GM19397 (cell line): ENCODE data around the gene KLRF2.
"Not testable (repeated sequence)": the region's sequence is repeated elsewhere in the genome, so short reads cannot be mapped to it uniquely, and the experiment has no call there.

ENCODE experiments used
- ATAC-seq: cut with Tn5 transposase; IDR thresholded peaks from one replicate; pipeline ENCODE4 v1.9.1; 2021; ENCODE audit warnings: mild to moderate bottlenecking, moderate library complexity; ENCODE audit not compliant: unreplicated experiment

Gene KLRF2, protein sequence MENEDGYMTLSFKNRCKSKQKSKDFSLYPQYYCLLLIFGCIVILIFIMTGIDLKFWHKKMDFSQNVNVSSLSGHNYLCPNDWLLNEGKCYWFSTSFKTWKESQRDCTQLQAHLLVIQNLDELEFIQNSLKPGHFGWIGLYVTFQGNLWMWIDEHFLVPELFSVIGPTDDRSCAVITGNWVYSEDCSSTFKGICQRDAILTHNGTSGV

DNA sequence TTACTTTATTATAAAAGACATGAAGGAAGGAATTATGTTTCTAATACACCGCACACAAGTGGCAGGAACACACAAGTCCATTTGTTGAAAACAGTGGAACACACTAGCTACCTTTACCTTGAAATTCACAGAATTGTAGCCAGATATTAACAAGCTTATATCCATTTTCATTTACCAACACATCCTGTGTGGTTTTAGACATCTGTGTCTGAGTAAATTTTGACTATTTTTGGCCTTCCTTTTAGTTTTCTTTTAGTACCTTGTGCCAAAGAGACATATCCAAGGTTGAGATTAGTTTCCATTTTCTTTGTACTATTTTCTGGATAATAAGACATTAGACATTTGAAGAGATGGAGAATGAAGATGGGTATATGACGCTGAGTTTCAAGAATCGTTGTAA is at the start of gene KLRF2:
Gene KLRF2, plus strand, starts transcription at position 244 of the 400 bp plus-strand sequence. Its CDS starts 107 bp downstream, at position 351.
- no peak for ATAC-seq

GRCh38 chr12:9831720-9832119 is 49.6 kb upstream of the KLRF2 start:
- ATAC-seq, result no peak

DNA sequence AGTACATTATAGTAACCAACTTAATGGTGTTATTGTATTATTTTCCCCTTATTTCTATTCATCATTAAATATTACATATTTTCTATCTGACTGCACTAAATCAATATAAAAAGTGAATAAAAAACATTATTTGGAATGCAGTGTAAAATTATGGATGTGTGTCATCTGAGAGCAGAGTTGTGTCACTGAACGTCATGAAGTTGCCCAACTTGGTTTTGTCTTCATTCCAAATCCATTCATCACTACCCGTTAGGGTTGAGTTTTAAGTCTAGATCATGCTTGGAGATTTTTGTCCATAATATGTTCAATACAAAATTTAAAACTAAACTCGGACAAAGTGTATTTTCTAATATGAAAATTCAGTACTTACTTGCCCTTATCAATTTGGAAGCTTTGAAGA is 37.9 kb upstream of the KLRF2 start:
- no peak for ATAC-seq

DNA sequence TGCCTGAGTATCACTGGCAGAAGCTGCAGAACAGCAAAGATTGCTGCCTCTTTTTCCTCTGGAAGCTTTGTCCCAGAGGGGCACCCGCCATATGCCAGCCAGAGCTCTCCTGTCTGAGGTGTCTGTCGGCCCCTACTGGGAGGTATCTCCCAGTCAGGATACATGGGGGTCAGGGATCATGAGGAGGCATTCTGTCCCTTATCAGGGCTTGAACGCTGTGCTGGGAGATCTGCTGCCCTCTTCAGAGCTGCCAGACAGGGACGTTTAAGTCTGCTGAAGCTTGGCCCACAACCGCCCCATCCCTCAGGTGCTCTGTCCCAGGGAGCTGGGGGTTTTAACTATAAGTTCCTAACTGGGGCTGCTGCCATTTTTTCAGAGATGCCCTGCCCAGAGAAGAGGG is 32.4 kb upstream of the KLRF2 start:
- ATAC-seq, result no peak

- no peak for ATAC-seq
These were observed 30.2 kb upstream of the KLRF2 start for GRCh38 chr12:9851050-9851449.

DNA sequence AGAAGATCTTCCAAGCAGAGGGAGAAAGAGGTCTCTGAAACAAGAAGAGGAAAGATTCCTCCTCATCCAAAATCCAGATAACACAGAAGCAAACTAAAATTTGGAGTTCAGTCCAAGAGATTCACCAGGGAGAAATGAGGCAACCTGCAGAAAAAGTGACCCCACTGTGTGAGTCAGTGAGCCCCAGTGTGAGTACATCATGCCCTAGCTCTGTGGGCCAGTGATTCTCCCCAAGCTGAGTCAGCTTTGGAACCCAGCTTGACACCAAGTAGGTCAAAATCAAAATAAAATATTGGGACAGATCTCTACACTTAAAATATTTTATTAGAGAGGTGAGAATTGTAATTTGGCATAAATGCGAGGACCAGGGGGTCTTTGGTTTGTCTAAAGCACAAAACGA is 29.4 kb upstream of the KLRF2 start:
- ATAC-seq, result no peak

- ATAC-seq, result no peak
These were observed 25.1 kb upstream of the KLRF2 start for GRCh38 chr12:9856151-9856550.

GRCh38 chr12:9856894-9857293 is 24.4 kb upstream of the KLRF2 start:
- ATAC-seq, result no peak

- ATAC-seq, result no peak
These were observed 23.2 kb upstream of the KLRF2 start for GRCh38 chr12:9858135-9858534.

GRCh38 chr12:9864913-9865675 is 16.2 kb upstream of the KLRF2 start:
- no peak for ATAC-seq

- no peak for ATAC-seq
These were observed 14.4 kb upstream of the KLRF2 start for GRCh38 chr12:9866860-9867269.

DNA sequence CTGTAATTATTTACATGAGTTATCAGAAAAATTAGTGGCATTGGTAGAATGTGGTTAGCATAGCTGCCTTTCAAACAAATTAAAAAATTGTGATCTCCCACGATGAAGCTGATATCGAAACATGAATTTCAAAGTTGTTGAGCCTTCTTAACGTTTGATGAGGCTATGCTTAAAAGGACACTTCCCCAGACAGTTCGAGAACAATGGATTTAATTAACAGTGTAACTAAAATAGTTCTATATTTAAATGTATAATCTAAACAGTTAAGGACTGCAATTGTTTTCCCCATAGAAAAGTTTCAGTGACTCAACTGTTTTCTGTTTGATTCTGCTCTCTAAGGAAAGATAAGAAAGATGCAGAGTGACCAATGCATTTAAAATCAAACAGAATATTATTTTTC is 13.8 kb upstream of the KLRF2 start:
- no peak for ATAC-seq

- ATAC-seq, result no peak
These were observed 12.9 kb upstream of the KLRF2 start for GRCh38 chr12:9868311-9868801.

- no peak for ATAC-seq
These were observed 12.4 kb upstream of the KLRF2 start for GRCh38 chr12:9868951-9869306.

- ATAC-seq, result peak; percentile 51
These were observed 11.8 kb upstream of the KLRF2 start, which contains the start of gene CLEC2B for GRCh38 chr12:9869307-9870161. Gene CLEC2B, minus strand, starts transcription at chr12:9869354.

GRCh38 chr12:9870286-9870866 is 10.9 kb upstream of the KLRF2 start:
- no peak for ATAC-seq

DNA sequence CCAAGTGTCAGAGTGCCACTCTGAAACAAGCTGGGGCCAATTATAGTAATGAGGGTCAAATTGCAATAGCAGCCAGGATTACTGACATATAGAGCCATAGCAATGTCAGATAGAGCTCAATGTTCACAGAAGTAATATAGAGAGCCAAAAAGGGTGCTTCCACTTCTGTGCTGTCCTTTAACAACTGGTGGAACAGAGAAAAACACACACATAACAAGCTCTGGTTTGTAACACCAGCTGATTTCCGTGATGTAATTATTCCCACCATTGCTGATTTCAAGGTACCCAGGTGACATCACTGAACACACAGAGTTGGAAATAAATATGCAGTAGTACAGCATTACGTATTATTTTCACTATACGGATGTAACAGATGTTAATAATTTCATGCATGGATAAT is 9.1 kb upstream of the KLRF2 start:
- no peak for ATAC-seq

DNA sequence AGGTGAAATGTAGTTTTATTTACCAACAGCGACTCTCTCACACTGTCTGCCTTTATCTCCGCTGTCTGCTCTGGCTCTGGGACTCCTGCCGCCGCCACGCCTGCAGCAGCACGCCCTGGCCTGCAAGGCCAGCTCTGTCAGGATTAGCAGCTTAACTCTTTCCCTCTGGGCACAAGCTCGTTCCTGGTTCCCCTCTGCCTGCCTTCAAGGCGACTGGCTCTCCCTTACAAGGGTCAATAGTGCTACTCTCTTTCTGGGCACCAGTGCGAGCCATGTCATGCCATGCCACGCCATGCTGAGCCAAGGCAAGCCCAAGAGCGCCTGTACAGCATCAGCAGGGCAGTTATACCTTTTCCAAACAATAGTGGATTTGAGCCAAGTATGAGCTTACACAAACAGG is 8.5 kb upstream of the KLRF2 start:
- ATAC-seq, result no peak

GRCh38 chr12:9876120-9876519 is 5.2 kb upstream of the KLRF2 start:
- ATAC-seq, result not testable (repeated sequence)

DNA sequence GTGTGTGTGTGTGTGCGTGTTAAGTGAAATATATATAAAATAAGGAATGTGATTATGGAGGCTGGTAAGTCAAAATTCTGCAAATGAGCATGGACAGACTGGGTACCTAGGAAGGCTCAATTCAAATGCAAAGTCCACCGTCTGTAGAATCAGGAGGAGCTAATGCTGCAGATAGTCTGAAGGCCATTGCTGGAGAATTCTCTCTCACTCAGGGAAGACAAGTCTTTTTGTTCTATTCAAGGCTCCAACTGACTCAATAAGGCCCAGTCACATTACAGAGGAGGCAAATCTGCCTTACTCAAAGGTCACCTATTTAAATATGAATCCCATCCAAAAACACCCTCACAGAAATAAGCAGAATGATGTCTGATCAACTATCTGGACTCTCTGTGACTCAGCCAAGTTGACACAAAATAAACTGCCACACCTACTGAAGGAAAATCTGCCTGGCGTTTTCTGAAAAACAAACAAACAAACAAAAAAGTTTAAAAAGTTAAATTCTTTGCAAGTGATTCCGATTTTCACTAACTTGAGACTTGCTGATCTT is 684 bp upstream of the KLRF2 start:
- no peak for ATAC-seq

DNA sequence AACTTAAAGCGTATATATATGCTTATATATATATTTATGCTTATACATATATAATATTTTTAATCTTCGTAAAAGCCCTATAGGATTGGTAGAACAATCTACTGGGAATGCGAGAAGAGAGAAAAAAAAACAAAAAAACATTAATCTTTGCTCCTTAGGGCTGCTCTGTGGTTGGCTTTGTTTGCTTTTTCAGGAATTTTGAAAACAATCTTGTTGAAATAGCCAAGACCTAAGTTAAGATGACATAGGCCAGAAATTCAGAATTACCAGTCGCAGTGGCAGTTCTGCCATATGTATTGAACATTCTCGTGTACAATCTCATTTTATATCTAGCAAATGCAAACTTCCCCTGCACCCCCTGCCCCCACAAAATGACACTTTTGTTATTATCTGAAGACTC is 699 bp downstream of the KLRF2 start:
- no peak for ATAC-seq
